ENCODE measurements around the gene ADAT3.

Gene ADAT3

GRCh38 chr19:1859331-1859781, 45.8 kb upstream of the ADAT3 start:
- in situ Hi-C loops (cut with MboI; ENCODE audit: low pct_unique_long_range_greater_than_20kb, low sequenced_read_pairs, unreplicated experiment): no loop called here
- no peak for TF ChIP-seq CTCF (IDR thresholded peaks at IDR 0.05; ENCODE audit: extremely low read depth, insufficient read depth, missing control alignments)
- DNase-seq (ENCODE audit: low spot score): no peak

GRCh38 chr19:1860042-1860775, 45.0 kb upstream of the ADAT3 start:
- in situ Hi-C loops (cut with MboI; ENCODE audit: low pct_unique_long_range_greater_than_20kb, low sequenced_read_pairs, unreplicated experiment): no loop called here
- DNase-seq (ENCODE audit: low spot score): no peak
- no peak for TF ChIP-seq CTCF (IDR thresholded peaks at IDR 0.05; ENCODE audit: extremely low read depth, insufficient read depth, missing control alignments)

- no peak for TF ChIP-seq CTCF (IDR thresholded peaks at IDR 0.05; ENCODE audit: extremely low read depth, insufficient read depth, missing control alignments)
- in situ Hi-C loops (cut with MboI; ENCODE audit: low pct_unique_long_range_greater_than_20kb, low sequenced_read_pairs, unreplicated experiment): no loop called here
- no peak for DNase-seq (ENCODE audit: low spot score)
Measured at GRCh38 chr19:1860821-1861598, 44.2 kb upstream of the ADAT3 start.

GRCh38 chr19:1861599-1862031, 43.6 kb upstream of the ADAT3 start:
- no peak for TF ChIP-seq CTCF (IDR thresholded peaks at IDR 0.05; ENCODE audit: extremely low read depth, insufficient read depth, missing control alignments)
- in situ Hi-C loops (cut with MboI; ENCODE audit: low pct_unique_long_range_greater_than_20kb, low sequenced_read_pairs, unreplicated experiment): no loop called here
- no peak for DNase-seq (ENCODE audit: low spot score)

GRCh38 chr19:1862068-1862423, 43.2 kb upstream of the ADAT3 start:
- in situ Hi-C loops (cut with MboI; ENCODE audit: low pct_unique_long_range_greater_than_20kb, low sequenced_read_pairs, unreplicated experiment): no loop called here

More at GRCh38 chr19:1862068-1862423, 43.2 kb upstream of the ADAT3 start:
- no peak for TF ChIP-seq CTCF (IDR thresholded peaks at IDR 0.05; ENCODE audit: extremely low read depth, insufficient read depth, missing control alignments)
- no peak for DNase-seq (ENCODE audit: low spot score)

All from GM13977 (cell line).